GM18861 (cell line): ENCODE data around the gene APMAP.
"Not testable (repeated sequence)": the region's sequence is repeated elsewhere in the genome, so short reads cannot be mapped to it uniquely, and the experiment has no call there.

ENCODE experiments used
- ATAC-seq: cut with Tn5 transposase; IDR thresholded peaks from one replicate; pipeline ENCODE4 v1.9.1; 2021; ENCODE audit not compliant: unreplicated experiment

APMAP gene

GRCh38 chr20:24935766-24936525 lies 56.6 kb downstream of the APMAP start:
- ATAC-seq = no peak

- no peak for ATAC-seq
Observed at GRCh38 chr20:24935140-24935539, 57.4 kb downstream of the APMAP start.

- ATAC-seq = no peak
Observed at GRCh38 chr20:24934716-24935115, 57.8 kb downstream of the APMAP start.

GRCh38 chr20:24934101-24934661 lies 58.4 kb downstream of the APMAP start:
- no peak for ATAC-seq

GRCh38 chr20:24933266-24933908 lies 59.2 kb downstream of the APMAP start:
- no peak for ATAC-seq

GRCh38 chr20:24931893-24932292 lies 60.7 kb downstream of the APMAP start:
- not testable (repeated sequence) for ATAC-seq

GRCh38 chr20:24930724-24931688 lies 61.5 kb downstream of the APMAP start:
- not testable (repeated sequence) for ATAC-seq

GRCh38 chr20:24929867-24930723 lies 62.5 kb downstream of the APMAP start:
- ATAC-seq = not testable (repeated sequence)

- ATAC-seq = not testable (repeated sequence)
Observed at GRCh38 chr20:24929259-24929658, 63.3 kb downstream of the APMAP start.

- not testable (repeated sequence) for ATAC-seq
Observed at GRCh38 chr20:24920706-24921105, 71.8 kb downstream of the APMAP start.

GRCh38 chr20:24919665-24920064 lies 72.9 kb downstream of the APMAP start:
- ATAC-seq = not testable (repeated sequence)

- ATAC-seq = no peak
Observed at GRCh38 chr20:24918579-24919566, 73.7 kb downstream of the APMAP start.

- ATAC-seq = no peak
Observed at GRCh38 chr20:24917797-24918578, 74.6 kb downstream of the APMAP start.

GRCh38 chr20:24917056-24917455 lies 75.5 kb downstream of the APMAP start:
- ATAC-seq = no peak

- no peak for ATAC-seq
Observed at GRCh38 chr20:24916412-24916811, 76.1 kb downstream of the APMAP start.

- no peak for ATAC-seq
Observed at GRCh38 chr20:24915892-24916291, 76.7 kb downstream of the APMAP start.

GRCh38 chr20:24915440-24915839 lies 77.1 kb downstream of the APMAP start:
- no peak for ATAC-seq
